Tibial artery (tissue), 4 donors: ENCODE results near the gene EP300.

Source experiments
- DNase-seq, 2 donors: peaks; one replicate each; pipeline ENCODE4 v3.0.0-alpha.2; 2019
- H3K27ac ChIP-seq, 2 donors: fragments of 200-600 bp; sonication (generic) in 1 of 2; 1 replicate in 1 of 2; 2 replicates in 1 of 2; pipeline ENCODE4 v1.5.1; 2018 to 2019; ENCODE audit warnings: mild to moderate bottlenecking in 1 of 2
- H3K27me3 ChIP-seq, 2 donors: fragments of 200-600 bp; sonication (generic) in 1 of 2; one replicate each; pipeline versions ENCODE4 v1.5.1 to v1.6.0; 2016 to 2019
- H3K36me3 ChIP-seq, 3 donors: fragments of 200-600 bp; sonication (generic) in 2 of 3; one replicate each; pipeline ENCODE4 v1.5.1; 2016 to 2019; ENCODE audit warnings: mild to moderate bottlenecking in 2 of 3
- H3K4me1 ChIP-seq, 4 donors: fragments of 200-600 bp; sonication (generic) in 2 of 4; 1 replicate in 3 of 4; 2 replicates in 1 of 4; pipeline ENCODE4 v1.5.1; 2016 to 2019
- H3K4me3 ChIP-seq, 2 donors: fragments of 200-600 bp; sonication (generic) in 1 of 2; 1 replicate in 1 of 2; 2 replicates in 1 of 2; pipeline ENCODE4 v1.5.1; 2018 to 2019; ENCODE audit warnings: mild to moderate bottlenecking in 2 of 2
- H3K9me3 ChIP-seq, 3 donors: fragments of 200-600 bp; sonication (generic) in 1 of 3; one replicate each; pipeline ENCODE4 v1.5.1; 2016 to 2019
- intact Hi-C: fragments of 100-400 bp; cut with DNase I; formaldehyde crosslinking; loops from one replicate; pipeline ENCODE4 v1.15.0; 2023; ENCODE audit warnings: low total_unique reads
- TF ChIP-seq, protein P1 (sequence below), 2 experiments: fragments of 200-600 bp in 1 of 2; fragments of 450-650 bp in 1 of 2; IDR thresholded peaks; one replicate each; pipeline ENCODE4 v1.5.1; 2017 to 2019; ENCODE audit warnings: antibody characterized with exemption in 2 of 2, mild to moderate bottlenecking in 1 of 2, moderate library complexity in 1 of 2

Gene EP300

DNA sequence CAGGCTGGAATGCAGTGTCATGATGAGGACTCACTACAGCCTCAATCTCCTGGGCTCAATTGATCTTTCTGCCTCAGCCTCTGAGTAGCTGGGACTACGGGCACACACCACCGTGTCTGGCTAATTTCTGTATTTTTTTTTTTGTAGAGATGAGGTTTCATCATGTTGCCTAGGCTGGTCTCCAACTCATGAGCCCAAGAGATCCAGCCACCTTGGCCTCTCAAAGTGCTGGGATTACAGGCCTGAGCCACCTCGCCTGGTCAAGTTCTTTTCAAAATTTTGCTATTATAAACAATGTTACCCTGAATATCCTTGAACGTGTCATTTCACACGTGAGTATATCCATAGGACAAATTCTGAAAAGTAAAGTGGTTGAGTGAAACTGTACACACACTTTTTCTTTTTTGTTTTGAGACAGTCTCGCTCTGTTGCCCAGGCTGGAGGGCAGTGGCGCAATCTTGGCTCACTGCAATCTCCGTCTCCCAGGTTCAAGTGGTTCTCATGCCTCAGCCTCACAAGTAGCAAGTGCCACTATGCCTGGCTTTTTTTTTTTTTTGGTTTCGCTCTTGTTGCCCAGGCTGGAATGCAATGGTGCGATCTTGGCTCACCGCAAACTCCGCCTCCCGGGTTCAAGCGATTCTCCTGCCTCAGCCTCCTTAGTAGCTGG is 21.6 kb upstream of the EP300 start:
- Histone ChIP-seq H3K4me3 (no peak overlapping the region), H3K27me3 (no peaks in the 10 kb centered on the region), H3K4me1 (no peaks in the 10 kb centered on the region), H3K36me3 (no peaks in the 10 kb centered on the region), H3K27ac (no peak overlapping the region), H3K9me3 (no peaks in the 10 kb centered on the region)
- TF ChIP-seq, protein P1, sequence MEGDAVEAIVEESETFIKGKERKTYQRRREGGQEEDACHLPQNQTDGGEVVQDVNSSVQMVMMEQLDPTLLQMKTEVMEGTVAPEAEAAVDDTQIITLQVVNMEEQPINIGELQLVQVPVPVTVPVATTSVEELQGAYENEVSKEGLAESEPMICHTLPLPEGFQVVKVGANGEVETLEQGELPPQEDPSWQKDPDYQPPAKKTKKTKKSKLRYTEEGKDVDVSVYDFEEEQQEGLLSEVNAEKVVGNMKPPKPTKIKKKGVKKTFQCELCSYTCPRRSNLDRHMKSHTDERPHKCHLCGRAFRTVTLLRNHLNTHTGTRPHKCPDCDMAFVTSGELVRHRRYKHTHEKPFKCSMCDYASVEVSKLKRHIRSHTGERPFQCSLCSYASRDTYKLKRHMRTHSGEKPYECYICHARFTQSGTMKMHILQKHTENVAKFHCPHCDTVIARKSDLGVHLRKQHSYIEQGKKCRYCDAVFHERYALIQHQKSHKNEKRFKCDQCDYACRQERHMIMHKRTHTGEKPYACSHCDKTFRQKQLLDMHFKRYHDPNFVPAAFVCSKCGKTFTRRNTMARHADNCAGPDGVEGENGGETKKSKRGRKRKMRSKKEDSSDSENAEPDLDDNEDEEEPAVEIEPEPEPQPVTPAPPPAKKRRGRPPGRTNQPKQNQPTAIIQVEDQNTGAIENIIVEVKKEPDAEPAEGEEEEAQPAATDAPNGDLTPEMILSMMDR (IDR thresholded peaks at IDR 0.05), result no peak
- no peak for DNase-seq
- intact Hi-C loops, result no loop called here

GRCh38 chr22:41074061-41074460 is 18.3 kb upstream of the EP300 start:
- Histone ChIP-seq H3K4me3 (no peak overlapping the region), H3K27ac (no peak overlapping the region), H3K27me3 (peaks cover 0 to 3% of the 10 kb centered on the region in 2 donors), H3K4me1 (no peaks in the 10 kb centered on the region), H3K36me3 (no peaks in the 10 kb centered on the region), H3K9me3 (no peaks in the 10 kb centered on the region)
- intact Hi-C loops, result no loop called here
- DNase-seq, result no peak
- TF ChIP-seq, protein P1 (IDR thresholded peaks at IDR 0.05), result no peak

- H3K4me3 ChIP-seq, result no peak overlapping the region
- H3K4me1 ChIP-seq, result no peaks in the 10 kb centered on the region
- H3K27me3 ChIP-seq, result peaks cover 0 to 3% of the 10 kb centered on the region in 2 donors
- TF ChIP-seq, protein P1 (IDR thresholded peaks at IDR 0.05), result no peak
- no peaks in the 10 kb centered on the region for H3K36me3 ChIP-seq
- intact Hi-C loops, result no loop called here
- no peak overlapping the region for H3K27ac ChIP-seq
- no peaks in the 10 kb centered on the region for H3K9me3 ChIP-seq
- DNase-seq, result no peak
These were observed 17.9 kb upstream of the EP300 start for GRCh38 chr22:41074466-41074865.

DNA sequence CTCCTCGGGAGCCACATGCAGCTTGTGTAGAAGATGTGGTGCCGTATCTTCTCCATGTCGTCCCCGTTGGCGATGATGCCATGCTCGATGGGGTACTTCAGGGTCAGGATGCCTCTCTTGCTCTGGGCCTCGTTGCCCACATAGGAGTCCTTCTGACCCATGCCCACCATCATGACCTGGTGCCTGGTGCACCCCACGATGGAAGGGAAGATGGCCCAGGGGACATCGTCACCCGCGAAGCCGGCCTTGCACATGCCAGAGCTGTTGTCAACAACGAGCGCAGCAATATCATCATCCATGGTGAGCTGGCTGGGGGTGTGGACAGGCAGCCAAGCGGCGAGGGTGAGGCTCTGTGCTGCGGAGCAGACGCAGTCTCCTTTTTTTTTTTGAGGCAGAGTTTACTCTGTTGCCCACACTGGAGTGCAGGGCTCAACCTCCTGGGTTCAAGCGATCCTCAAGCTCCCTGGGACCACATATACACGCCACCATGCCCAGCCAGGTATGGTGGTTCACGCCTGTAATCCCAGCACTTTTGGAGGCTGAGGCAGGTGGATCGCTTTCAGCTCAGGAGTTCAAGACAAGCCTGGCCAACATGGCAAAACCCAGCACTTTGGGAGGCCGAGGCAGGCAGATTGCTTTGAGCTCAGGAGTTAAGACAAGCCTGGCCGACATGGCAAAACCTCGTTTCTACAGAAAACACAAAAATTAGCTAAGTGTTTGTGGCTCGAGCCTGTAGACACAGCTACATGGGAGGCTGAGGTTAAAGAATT is 17.3 kb upstream of the EP300 start:
- DNase-seq, result no peak
- TF ChIP-seq, protein P1 (IDR thresholded peaks at IDR 0.05), result no peak
- peaks cover 0 to 5% of the 10 kb centered on the region in 2 donors for H3K27me3 ChIP-seq
- intact Hi-C loops, result no loop called here
- no peak overlapping the region for H3K4me3 ChIP-seq
- H3K9me3 ChIP-seq, result no peaks in the 10 kb centered on the region
- no peaks in the 10 kb centered on the region for H3K4me1 ChIP-seq
- no peak overlapping the region for H3K27ac ChIP-seq
- H3K36me3 ChIP-seq, result no peaks in the 10 kb centered on the region

- Histone ChIP-seq H3K4me1 (no peaks in the 10 kb centered on the region), H3K9me3 (no peaks in the 10 kb centered on the region), H3K27ac (no peak overlapping the region), H3K36me3 (no peaks in the 10 kb centered on the region), H3K27me3 (peaks cover 0 to 9% of the 10 kb centered on the region in 2 donors), H3K4me3 (no peak overlapping the region)
- peak in 1 of 2 donors; percentile 11 for DNase-seq
- TF ChIP-seq, protein P1 (IDR thresholded peaks at IDR 0.05), result no peak
- intact Hi-C loops, result no loop called here
These were observed 16.4 kb upstream of the EP300 start for GRCh38 chr22:41075946-41076345.
